ENCODE results near the gene SLC37A1. TPM values are rescaled to one million over a fixed set of nuclear protein-coding genes. Genes with fewer than 3 reads are reported as not detected.

The SLC37A1 gene
- total RNA-seq, 2 donors from 2014 or later, result 22.7 to 47.0 TPM

- Histone ChIP-seq H3K9ac (ENCODE audit: extremely low read depth, low read length, poor library complexity, severe bottlenecking) (no peak overlapping the region), H3K27me3 (ENCODE audit: control insufficient read depth, insufficient read depth, low read length, poor library complexity, severe bottlenecking) (no peaks in the 10 kb centered on the region), H3K27ac (ENCODE audit: low read depth, low read length) (no peak overlapping the region), H3K36me3 (ENCODE audit: control insufficient read depth, insufficient read depth, low read length) (no peaks in the 10 kb centered on the region), H3K4me3 (ENCODE audit: low read length) (no peak overlapping the region), H3K9me3 (ENCODE audit: control insufficient read depth, low read length) (peaks cover 7% of the 10 kb centered on the region), H3K4me1 (ENCODE audit: control insufficient read depth, insufficient read depth, low read length) (no peaks in the 10 kb centered on the region)
- 94 to 100% methylated on average over 2 of the region's 2 CpGs for WGBS, 2 experiments (ENCODE audit: insufficient coverage in 1 of 2, insufficient read length in 1 of 2)
- peaks cover 2% of the 10 kb centered on the region for H3K36me3 Mint-ChIP-seq (ENCODE audit: low read depth)
- no peak for DNase-seq
- H3K9me3 Mint-ChIP-seq, result peaks cover 22% of the 10 kb centered on the region
- H3K4me1 Mint-ChIP-seq, result peaks cover 10% of the 10 kb centered on the region
- peaks cover 35% of the 10 kb centered on the region for H3K27me3 Mint-ChIP-seq (ENCODE audit: insufficient read depth)
- TF ChIP-seq CTCF (conservative IDR thresholded peaks at IDR 0.05), result no peak
- no peak overlapping the region for H3K27ac Mint-ChIP-seq
- H3K4me3 Mint-ChIP-seq, result no peak overlapping the region
Measured at GRCh38 chr21:42596657-42597056, 83.0 kb downstream of the SLC37A1 start.

- no peak for TF ChIP-seq CTCF (conservative IDR thresholded peaks at IDR 0.05)
- H3K27me3 ChIP-seq (ENCODE audit: control insufficient read depth, insufficient read depth, low read length, poor library complexity, severe bottlenecking), result no peaks in the 10 kb centered on the region
- peaks cover 2% of the 10 kb centered on the region for H3K36me3 Mint-ChIP-seq (ENCODE audit: low read depth)
Measured at GRCh38 chr21:42597487-42598158, 84.0 kb downstream of the SLC37A1 start.

GRCh38 chr21:42598159-42598735 lies 84.6 kb downstream of the SLC37A1 start:
- Histone ChIP-seq H3K27me3 (ENCODE audit: control insufficient read depth, insufficient read depth, low read length, poor library complexity, severe bottlenecking) (no peaks in the 10 kb centered on the region), H3K27ac (ENCODE audit: low read depth, low read length) (no peak overlapping the region), H3K9ac (ENCODE audit: extremely low read depth, low read length, poor library complexity, severe bottlenecking) (no peak overlapping the region), H3K9me3 (ENCODE audit: control insufficient read depth, low read length) (peaks cover 7% of the 10 kb centered on the region), H3K4me1 (ENCODE audit: control insufficient read depth, insufficient read depth, low read length) (no peaks in the 10 kb centered on the region), H3K36me3 (ENCODE audit: control insufficient read depth, insufficient read depth, low read length) (no peaks in the 10 kb centered on the region), H3K4me3 (ENCODE audit: low read length) (no peak overlapping the region)
- peaks cover 31% of the 10 kb centered on the region for H3K27me3 Mint-ChIP-seq (ENCODE audit: insufficient read depth)
- no peak overlapping the region for H3K4me3 Mint-ChIP-seq
- 94% methylated on average over 8 to 11 of the region's 11 CpGs for WGBS, 2 experiments (ENCODE audit: insufficient coverage in 1 of 2, insufficient read length in 1 of 2)
- peaks cover 3% of the 10 kb centered on the region for H3K4me1 Mint-ChIP-seq
- H3K27ac Mint-ChIP-seq, result no peak overlapping the region
- no peak for TF ChIP-seq CTCF (conservative IDR thresholded peaks at IDR 0.05)
- H3K36me3 Mint-ChIP-seq (ENCODE audit: low read depth), result peaks cover 2% of the 10 kb centered on the region
- peaks cover 22% of the 10 kb centered on the region for H3K9me3 Mint-ChIP-seq
- DNase-seq, result no peak

More at GRCh38 chr21:42597487-42598158, 84.0 kb downstream of the SLC37A1 start:
- no peak overlapping the region for H3K27ac Mint-ChIP-seq
- DNase-seq, result no peak
- Histone ChIP-seq H3K9me3 (ENCODE audit: control insufficient read depth, low read length) (peaks cover 7% of the 10 kb centered on the region), H3K4me3 (ENCODE audit: low read length) (no peak overlapping the region), H3K27ac (ENCODE audit: low read depth, low read length) (no peak overlapping the region), H3K4me1 (ENCODE audit: control insufficient read depth, insufficient read depth, low read length) (no peaks in the 10 kb centered on the region), H3K9ac (ENCODE audit: extremely low read depth, low read length, poor library complexity, severe bottlenecking) (no peak overlapping the region), H3K36me3 (ENCODE audit: control insufficient read depth, insufficient read depth, low read length) (no peaks in the 10 kb centered on the region)
- H3K4me3 Mint-ChIP-seq, result no peak overlapping the region
- peaks cover 31% of the 10 kb centered on the region for H3K27me3 Mint-ChIP-seq (ENCODE audit: insufficient read depth)
- peaks cover 22% of the 10 kb centered on the region for H3K9me3 Mint-ChIP-seq
- WGBS, 2 experiments (ENCODE audit: insufficient coverage in 1 of 2, insufficient read length in 1 of 2), result 89 to 92% methylated on average over 5 to 11 of the region's 11 CpGs
- H3K4me1 Mint-ChIP-seq, result peaks cover 2% of the 10 kb centered on the region
